Measurements from ENCODE around the gene CALD1.

- TF ChIP-seq POLR2A (IDR thresholded peaks at IDR 0.05; ENCODE audit: low read length) (no peak), GATA1 (IDR thresholded peaks at IDR 0.05; ENCODE audit: low read depth, low read length) (no peak)
Observed at GRCh38 chr7:134966691-134967090, 187.3 kb downstream of the CALD1 start.
